ENCODE results near the gene RPN2.

Gene RPN2

DNA sequence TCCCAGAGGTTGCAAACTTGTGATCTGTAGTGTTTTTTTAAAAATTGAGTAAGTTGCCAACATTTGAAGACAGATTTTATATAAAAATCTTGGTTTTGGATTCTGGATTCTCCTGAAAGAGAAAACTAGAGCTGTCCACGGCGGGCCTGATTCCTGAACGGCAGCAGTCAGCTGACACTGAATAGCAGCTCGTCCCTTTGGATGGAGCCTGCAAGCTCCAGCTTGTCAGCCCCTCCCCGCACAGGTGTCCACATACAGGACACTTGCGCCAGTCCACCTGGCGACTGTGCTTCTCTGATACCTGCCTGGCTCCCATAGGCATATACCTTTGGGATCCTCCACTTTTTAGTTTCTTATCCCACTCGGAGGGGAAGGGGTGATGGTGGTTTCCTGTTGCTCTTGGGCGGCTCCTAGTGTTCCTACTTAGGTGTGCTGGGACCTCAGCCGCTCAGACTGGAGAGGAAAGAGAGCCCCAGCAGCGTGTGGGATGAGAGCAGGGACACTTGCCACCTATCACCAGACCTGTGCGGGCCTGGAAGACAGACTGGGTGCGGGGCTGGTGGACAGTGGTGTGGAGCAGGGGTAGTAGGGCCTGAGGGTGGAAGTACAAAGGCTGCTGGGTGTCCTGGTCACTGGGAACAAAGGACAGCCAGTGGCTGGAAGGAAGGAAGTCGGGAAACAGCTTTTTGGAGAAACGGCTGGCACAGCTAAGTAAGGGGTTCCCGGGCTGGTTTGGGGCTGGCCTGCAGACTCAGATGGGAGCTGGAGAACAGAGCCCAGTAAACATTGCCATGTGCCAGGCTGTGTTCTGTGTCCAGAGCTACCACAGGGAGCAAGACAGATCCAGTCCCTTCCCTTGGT is 64.2 kb downstream of the RPN2 start:
- DNase-seq (ENCODE audit: low spot score), result no peak

DNA sequence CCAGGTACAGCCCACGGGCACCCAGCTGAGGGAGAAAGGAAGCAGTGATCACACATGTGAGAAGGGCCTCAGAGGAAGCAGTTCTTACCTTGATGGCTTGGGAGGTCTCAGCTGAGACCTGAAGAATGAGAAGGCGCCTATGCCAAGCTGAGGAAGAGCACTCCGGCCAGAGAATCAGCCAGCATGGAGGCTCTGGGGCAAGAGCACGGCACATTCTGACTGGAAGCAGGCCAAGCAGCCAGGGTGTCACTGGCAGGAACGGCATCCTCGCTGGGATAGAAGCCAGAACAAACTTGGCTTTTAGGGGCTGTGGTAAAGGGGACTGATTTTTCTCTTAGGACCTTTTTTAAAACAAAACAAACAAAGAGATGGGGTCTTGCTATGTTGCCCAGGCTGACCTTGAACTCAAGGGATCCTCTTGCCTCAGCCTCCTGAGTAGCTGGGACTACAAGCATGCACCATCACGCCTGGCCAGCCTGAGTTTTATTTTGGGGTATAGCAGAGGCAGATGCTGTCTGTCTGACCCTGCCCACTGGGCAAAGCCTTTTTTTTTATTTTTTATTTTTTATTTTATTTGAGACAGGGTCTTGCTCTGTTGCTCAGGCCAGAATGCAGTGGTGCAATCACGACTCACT is 64.9 kb downstream of the RPN2 start:
- no peak for DNase-seq (ENCODE audit: low spot score)

DNA sequence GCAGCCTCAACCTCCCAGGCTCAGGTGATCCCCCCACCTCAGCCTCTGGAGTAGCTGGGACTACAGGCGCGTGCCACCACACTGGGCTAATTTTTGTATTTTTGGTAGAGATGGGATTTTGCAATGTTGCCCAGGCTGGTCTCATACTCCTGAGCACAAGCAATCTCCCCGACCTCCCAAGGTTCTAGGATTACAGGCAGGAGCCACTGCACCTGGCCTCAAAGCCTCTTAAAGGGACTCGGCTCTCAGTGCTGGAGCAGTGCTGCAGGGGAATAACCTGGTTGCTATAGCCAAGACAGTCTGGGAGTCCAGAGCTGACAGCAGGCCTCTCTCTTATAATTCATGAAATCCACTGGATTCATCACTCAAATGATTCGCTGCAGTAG is 65.4 kb downstream of the RPN2 start:
- DNase-seq (ENCODE audit: low spot score), result no peak

DNA sequence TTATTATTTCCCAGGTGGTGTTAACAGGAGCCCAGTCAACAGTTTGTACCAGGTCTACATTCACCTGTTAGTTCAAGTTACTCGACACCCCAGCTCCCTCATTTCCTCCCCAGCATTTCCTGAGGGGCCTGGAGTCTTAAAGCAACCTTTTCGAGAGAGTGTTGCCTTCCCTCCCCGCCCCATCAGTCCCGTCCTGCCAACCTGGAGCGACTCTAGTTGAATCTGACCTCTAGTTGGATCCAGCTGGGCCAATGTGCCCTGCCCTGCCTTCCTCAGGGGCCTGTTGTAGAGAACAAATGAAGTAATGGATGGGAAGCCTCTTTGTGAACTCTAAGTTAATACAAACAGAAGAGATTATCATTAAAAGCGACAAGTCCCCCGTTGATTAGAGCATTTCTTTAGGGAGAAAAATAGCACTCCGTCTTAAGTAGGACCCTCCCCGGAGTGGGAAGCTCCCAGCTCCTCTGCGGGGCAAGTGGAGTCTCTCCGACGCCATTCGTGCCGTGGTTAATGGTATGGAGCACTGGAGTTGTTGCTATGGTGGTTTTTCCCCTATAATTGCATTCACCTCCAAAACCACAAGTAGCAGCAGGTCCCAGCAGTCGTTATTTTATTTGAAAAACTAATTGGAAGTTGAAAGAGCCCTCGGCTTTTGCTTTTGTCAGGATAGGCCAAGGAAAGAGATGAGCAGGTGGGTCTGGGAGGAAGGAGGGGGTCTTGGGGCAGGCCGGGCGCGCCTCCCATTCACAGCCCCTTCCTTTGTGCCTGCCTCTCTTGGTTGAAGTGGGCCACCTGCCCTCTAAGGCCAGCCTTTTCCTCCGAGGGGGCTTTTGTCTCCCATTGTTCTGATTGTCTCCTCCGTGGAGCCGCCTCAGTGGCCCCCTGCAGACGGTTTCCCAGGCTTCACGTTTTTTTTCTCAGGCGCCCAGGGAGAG is 66.4 kb downstream of the RPN2 start:
- DNase-seq (ENCODE audit: low spot score), result no peak

DNA sequence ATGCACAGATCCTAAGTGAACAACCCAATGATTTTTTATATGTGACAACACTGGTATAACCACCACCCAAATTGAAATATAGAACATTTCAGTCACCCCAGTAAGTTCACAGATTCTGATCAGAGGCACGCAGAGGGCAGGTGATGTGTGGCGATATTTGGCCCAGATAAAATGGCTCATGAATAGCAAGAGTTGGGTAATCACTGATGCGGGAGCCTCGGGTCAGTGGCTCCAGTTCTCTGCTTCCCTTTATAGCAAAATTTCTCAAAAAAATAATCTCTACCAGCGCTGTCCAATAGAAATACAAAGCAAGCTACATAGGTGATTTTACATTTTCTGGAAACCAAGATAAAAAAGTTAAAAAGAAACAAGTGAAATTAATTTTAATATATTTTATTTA is 67.6 kb downstream of the RPN2 start:
- DNase-seq (ENCODE audit: low spot score), result no peak

DNA sequence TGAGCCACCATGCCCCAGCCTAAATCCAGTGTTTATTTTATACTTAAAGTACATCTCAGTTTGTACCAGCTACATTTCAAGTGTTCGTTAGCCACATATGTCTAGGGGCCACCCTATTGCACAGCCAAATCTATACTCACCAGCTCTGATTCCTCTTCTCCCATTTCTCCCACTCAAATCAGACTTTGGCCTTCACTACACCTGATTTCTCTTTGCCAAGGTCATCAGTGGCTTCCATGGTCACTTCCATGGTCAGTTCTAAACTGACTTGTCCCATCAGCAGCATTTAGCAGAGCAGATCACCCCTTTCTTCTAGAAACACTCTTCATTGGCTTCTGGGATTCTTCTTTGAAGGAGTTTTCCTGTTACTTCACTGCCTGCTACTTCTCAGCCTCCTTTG is 68.4 kb downstream of the RPN2 start:
- DNase-seq (ENCODE audit: low spot score), result no peak

DNA sequence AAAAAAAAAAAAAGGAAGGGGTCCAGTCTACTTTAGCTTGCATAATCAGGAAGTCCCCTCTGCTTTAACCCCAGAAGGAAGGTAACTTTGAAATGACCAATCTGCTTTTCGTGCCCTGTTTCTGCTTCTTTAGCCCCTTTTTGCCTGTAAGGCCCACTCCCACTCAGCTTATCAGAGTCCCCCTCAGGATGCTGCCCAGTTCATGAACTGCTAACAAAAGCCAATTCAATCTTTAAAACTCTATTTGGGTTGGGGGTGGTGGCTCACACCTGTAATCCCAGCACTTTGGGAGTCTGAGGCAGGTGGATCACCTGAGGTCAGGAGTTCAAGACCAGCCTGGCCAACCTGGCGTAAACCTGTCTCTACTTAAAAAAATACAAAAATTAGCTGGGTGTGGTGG is 70.2 kb downstream of the RPN2 start:
- no peak for DNase-seq (ENCODE audit: low spot score)

DNA sequence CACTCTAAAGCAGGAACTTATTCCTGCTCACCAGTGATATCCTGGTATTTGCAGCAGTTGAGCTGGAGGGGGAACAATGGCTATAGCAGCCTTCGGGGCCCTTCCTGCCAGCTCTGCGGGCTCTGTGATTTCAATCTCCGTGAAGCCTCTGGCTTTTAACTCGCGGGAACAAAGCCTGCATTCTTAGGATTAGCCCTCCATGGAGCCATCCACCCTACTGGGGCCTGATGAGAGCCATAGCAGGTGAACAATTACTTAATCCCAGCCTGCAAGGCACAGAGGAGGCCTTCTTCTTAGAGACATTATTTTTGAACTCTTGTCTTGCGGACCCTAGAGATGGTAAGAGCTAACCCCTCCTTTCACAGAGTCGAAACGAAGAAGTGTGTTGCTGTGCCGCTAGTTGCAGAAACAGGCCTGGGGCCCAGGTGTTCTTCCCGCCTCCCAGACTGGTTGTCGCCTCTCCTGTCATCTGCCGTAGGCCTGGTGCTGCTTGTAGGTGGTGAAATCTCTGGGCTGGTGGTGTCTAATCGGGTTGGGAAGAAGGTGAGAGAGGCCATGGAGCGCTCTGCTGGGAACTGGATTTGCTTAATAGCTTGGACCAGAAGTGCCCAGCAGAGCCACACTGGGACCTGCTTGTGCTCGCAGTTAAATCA is 72.8 kb downstream of the RPN2 start:
- no peak for DNase-seq (ENCODE audit: low spot score)

DNA sequence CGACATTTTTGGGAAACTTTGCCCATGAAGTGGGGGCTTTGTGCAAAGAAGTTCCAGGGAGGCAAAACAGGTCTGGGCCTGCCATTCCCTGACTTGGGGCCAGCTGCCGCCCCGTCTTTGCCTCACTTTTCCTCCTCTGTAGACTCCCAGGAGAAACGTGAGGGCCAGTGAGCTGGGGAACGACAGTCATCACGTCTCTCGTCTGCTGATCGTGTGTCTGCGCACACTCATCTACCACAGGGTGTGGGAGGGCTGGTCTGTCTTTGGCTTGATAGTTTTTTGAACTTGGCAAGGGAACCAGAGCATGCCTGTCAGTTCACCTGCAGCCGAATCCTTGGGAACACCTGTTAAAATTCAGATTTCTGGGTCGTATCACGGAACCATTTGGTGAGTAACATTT is 74.0 kb downstream of the RPN2 start:
- DNase-seq (ENCODE audit: low spot score), result no peak

DNA sequence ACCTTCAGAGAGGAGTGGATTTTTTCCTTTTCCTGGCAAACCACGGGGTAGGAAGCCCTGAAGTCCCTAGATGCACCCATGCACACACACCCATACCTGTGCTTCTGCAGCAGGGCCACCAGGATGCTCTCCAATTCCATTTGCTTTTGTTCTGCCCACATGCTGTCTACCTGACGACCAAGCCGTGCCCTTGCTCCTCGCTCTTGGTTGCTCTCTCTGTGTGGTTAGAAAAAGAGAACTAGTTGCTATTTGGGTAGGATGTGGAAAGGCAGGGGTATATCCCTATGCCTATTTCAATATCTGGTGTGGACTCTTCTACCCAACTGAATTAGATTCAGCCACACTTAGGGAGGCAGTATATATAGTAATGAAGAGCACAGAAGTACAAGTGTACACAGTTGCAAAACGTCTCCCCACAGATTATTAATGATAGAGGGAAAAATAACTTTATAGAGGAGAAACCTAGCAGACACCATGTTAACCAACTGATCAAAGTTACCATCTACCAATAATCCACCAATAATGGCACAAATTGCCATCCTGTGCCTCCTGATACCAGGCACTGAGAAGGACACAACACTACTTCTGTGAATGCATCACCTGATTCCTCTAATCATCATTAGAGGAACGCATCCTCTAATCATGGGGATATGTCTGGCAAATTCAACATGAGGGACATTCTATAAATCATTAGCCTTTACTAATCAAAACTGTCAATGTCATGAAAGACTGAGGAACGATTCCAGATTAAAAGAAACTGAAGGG is 75.2 kb downstream of the RPN2 start:
- no peak for DNase-seq (ENCODE audit: low spot score)

DNA sequence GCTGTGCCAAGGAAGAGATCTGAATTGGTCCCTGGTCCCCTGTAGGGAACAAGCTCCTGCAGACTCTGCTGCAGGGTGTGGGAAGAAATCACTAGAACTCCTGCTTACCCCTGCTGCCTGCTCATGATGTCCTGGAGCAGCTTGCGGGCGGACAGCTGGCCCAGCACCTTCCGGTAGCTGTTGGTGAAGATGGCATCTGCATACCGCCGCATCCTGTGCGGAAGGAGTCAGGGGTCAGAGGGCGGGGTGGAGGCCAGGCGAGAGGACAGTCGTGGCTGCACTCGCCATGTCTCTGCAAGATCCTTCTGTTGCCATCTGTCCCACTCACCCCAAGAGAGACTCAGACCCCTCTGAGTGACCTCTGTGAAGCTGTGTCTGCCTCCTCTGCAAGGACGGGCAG is 77.2 kb downstream of the RPN2 start:
- DNase-seq (ENCODE audit: low spot score), result no peak

DNA sequence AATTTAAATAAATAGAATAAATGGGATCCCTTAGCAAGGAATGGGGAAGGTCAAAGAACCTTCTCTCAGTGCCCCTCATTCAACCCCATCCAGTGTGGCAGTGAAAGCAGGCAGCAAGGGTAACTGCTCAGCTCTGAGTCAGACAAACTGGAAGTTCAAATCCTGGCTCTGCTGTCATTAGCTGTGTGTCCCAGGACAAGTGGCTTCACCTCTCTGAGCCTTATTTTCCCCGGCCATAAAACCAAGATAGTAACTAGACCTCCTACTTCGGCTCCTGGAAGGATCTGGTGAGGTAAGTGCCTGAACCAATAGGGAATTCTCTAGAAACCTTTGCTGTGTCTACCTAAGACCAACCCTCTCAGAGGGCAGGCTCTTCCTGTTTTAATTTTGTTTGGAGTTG is 78.4 kb downstream of the RPN2 start:
- no peak for DNase-seq (ENCODE audit: low spot score)

DNA sequence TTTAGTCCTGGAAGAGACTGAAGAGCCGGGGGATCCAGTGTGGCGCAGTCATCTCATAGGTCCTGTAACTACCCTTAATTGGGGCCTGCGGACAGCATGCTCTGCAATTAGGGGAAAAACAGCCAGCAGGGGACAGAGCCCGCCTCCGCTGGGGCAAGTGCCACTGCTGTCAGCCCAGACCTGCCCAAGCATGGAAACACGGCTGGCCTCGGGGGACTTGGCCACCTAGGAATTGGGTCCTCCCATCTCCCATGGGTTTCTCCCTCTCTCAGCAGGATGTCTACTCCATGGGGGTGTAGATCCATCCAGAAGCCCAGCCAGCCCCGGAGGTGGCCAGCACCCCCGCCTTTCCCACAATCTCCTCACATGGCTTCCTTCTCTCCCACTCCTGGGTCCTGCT is 78.9 kb downstream of the RPN2 start:
- no peak for DNase-seq (ENCODE audit: low spot score)

DNA sequence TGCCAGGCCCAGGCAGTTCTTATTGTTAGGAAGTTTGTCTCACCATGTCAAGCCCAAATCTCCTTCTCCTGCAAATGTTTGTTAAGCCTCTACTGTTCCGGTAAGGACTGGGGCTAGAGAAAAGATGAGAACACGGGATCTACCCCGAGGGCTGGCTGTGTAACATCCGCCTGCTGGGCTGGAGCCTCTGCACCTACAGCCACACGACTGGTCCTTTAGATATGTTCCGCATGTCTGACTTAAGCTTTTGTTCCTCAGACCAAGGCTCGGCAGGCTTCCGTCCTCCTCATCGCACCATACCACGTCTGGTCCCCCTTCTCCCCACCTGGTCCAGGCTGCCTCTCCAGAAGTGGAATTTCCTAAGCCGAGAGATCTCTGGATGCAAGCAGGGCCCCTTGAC is 79.9 kb downstream of the RPN2 start:
- no peak for DNase-seq (ENCODE audit: low spot score)

DNA sequence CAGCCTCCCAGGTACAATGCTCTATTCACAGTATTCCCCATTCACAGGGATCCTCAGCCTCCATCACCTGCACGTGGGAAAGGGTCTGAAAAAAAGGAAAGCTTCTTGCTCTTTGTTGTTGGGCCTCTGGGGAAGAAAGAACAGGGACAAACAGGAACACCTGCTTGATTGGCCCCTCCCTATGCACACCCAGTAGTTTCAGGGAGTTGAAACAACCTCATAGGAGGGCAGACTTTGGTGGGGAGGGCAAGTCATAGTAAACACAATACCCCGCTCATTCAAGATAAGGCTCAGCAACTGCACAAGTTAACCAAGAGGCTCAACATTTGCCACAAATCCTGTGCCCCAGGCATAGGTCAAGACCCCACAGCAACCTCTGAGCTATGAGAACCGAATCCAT is 80.7 kb downstream of the RPN2 start:
- DNase-seq (ENCODE audit: low spot score), result no peak

DNA sequence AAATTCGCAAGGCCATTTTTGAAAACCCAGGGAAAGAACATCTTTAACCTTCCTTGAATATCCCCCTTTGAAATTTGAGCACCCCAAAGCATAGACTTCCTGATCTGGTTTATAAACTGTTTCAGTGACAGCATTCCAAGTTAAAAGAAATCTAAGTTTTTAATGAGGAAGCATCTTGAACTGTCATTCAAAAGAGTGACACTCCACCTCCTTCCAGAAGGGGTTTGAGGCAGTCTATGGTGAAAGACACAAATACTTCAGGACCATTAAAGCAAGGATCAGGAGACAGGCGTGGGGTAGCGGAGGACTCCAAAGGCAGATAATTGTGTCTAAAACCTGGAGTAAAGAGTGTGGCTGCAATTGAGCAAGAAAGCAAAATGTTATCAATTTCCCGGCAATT is 81.8 kb downstream of the RPN2 start:
- no peak for DNase-seq (ENCODE audit: low spot score)

DNA sequence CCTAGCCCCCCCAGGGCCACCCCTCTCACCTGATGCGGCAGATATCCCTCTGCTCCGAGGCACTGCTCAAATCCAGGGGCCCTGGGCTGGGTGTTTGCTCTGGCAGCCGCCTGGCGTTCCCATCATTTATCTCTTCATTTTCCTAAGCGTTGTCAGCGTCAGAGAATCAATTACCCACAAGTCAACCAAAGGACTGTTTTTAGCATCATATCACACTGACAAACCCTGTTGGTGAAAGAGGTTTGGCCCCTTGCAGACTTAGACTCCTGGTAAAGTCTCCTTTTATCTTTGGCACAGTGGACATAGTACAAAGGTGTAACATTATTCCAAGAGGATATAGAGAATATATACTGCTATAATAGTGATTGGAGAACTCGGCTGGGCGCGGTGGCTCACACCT is 82.6 kb downstream of the RPN2 start, which contains the start of gene GHRH:
TSS of gene GHRH (minus strand) at position 101 of the 400 bp plus-strand sequence. CDS start 4,925 bp downstream, outside the sequence.
- DNase-seq (ENCODE audit: low spot score), result no peak

DNA sequence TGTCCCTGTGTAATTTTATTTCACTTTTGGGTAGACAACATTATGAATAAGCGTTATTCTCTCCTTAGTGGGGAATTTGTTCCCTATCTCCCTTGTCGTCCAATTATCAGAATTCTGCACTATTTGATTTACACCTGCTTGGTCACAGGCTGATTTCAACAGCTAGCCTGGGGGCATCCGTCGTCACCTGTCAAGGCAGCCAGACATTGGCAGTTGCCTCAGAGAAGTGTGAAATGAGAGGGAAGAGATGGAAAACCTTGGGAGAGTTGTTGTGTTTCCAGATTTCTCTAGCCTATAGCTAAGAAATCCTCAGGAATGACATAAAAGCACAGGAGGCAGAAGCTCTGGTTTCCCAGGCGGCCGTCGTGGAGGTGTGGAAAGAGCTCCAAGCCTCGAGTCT is 83.4 kb downstream of the RPN2 start:
- no peak for DNase-seq (ENCODE audit: low spot score)

DNA sequence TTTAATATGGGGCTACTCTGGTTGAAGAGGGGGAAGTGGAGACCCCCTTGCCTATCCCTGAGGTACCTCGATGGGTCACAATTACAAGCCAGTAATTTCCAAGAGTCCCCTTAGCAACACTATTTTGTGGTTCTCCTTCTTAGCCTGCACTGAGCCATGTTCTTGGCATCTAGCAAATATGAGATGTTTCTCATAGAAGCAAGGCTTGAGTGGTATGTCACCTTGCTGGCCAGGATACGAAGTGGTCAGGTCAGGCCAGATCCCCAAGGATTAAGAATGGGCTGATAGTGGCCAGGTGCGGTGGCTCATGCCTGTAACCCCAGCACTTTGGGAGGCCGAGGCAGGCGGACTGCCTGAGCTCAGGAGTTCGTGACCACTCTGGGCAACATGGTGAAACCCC is 84.6 kb downstream of the RPN2 start:
- DNase-seq (ENCODE audit: low spot score), result no peak

DNA sequence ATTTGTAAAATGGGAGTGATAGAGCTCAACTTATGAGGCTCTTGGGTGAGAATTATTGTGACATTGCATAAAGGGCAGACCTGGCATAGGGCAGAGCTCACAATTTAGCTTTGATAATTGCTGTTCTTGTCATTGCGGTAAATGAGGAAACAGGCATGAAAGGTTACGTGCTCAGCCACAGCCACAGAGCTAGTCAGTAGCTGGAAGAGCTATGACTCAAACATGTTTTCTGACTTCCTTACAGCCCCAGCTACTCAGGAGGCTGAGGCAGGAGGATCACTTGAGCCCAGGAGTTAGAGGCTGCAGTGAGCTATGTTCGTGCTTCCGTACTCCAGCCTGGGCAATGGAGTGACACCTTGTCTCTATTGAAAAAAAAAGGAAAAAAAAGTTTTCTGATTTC is 86.0 kb downstream of the RPN2 start:
- no peak for DNase-seq (ENCODE audit: low spot score)

DNA sequence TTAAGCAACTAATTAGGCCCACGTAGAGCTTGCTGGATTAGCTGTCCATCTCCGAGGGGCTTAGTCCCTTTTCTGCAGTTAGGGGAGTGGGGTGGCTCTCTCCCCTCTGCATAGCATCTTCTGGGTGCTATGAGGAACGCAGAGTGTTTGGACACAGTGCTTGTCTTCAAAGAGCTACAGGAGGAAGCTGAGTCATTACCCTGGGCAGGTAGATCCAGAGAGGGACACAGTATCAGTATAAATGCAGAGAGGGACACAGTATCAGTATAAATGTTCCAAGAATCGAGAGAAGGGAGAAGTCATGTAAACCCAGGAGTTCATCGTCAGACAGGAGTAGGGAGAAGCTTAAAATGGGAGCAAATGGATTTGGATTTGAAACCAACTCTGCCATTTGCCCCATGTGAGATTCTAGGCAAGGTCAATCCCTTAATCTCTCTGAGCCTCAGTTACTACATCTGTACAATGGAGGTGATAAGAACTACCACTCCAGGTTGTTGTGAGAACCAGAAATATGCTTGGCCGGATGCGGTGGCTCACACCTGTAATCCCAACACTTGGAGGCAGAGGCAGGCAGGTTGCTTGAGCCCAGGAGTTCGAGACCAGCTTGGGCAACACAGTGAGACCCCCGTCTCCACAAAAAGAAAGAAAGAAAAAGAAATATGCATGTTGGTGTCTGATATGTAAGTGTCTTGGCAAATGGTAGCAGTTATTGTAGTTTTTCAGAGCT is 88.0 kb downstream of the RPN2 start:
- no peak for DNase-seq (ENCODE audit: low spot score)
